WTC11 (cell line): Measurements from ENCODE around the gene PLAA. TPM values are rescaled to one million over a fixed set of nuclear protein-coding genes. Genes with fewer than 3 reads are reported as not detected.

Source experiments
- E2F5 ChIP-seq: sonication (generic); formaldehyde crosslinking; IDR thresholded peaks from 2 replicates; pipeline ENCODE4 v1.8.1; 2022; ENCODE audit warnings: mild to moderate bottlenecking, moderate library complexity, missing genetic modification reagents
- ESRRA ChIP-seq: sonication (generic); formaldehyde crosslinking; IDR thresholded peaks from 2 replicates; pipeline ENCODE4 v1.8.1; 2022; ENCODE audit warnings: mild to moderate bottlenecking, missing genetic modification reagents, borderline replicate concordance
- FOXK1 ChIP-seq: sonication (generic); formaldehyde crosslinking; IDR thresholded peaks from 2 replicates; pipeline ENCODE4 v1.8.0; 2022; ENCODE audit warnings: mild to moderate bottlenecking, moderate library complexity, missing genetic modification reagents
- GRHL2 ChIP-seq: fragments of 250-450 bp; sonication (Bioruptor Pico); IDR thresholded peaks from 2 replicates; pipeline ENCODE4 v1.8.0; 2022; ENCODE audit warnings: mild to moderate bottlenecking, moderate library complexity; ENCODE audit not compliant: insufficient replicate concordance, severe bottlenecking
- GTF2I ChIP-seq: fragments of 250-450 bp; sonication (Bioruptor Pico); conservative IDR thresholded peaks from 2 replicates; pipeline ENCODE4 v1.4.0; 2021; ENCODE audit warnings: mild to moderate bottlenecking
- JAZF1 ChIP-seq: fragments of 250-450 bp; sonication (Bioruptor Pico); IDR thresholded peaks from 2 replicates; pipeline ENCODE4 v1.9.0; 2021; ENCODE audit warnings: moderate library complexity, mild to moderate bottlenecking, inconsistent platforms
- KAT7 ChIP-seq: sonication (generic); formaldehyde crosslinking; IDR thresholded peaks from 2 replicates; pipeline ENCODE4 v1.8.1; 2023; ENCODE audit warnings: missing genetic modification reagents, mild to moderate bottlenecking, borderline replicate concordance
- MYBL2 ChIP-seq: sonication (generic); formaldehyde crosslinking; IDR thresholded peaks from 2 replicates; pipeline ENCODE4 v1.8.1; 2023; ENCODE audit warnings: mild to moderate bottlenecking, moderate library complexity, missing genetic modification reagents
- NFYB ChIP-seq: sonication (generic); formaldehyde crosslinking; conservative IDR thresholded peaks from 2 replicates; pipeline ENCODE4 v1.8.0; 2022; ENCODE audit warnings: low read depth, missing genetic modification reagents
- OVOL2 ChIP-seq: fragments of 250-450 bp; sonication (Bioruptor Pico); IDR thresholded peaks from 2 replicates; pipeline ENCODE4 v1.9.0; 2021; ENCODE audit warnings: mild to moderate bottlenecking, borderline replicate concordance
- RELA ChIP-seq: sonication (generic); formaldehyde crosslinking; IDR thresholded peaks from 2 replicates; pipeline ENCODE4 v1.8.1; 2022; ENCODE audit warnings: missing genetic modification reagents, mild to moderate bottlenecking, borderline replicate concordance
- SOX15 ChIP-seq: fragments of 250-450 bp; sonication (Bioruptor Pico); IDR thresholded peaks from 2 replicates; pipeline ENCODE4 v1.9.0; 2021; ENCODE audit warnings: mild to moderate bottlenecking
- SP1 ChIP-seq: sonication (generic); formaldehyde crosslinking; conservative IDR thresholded peaks from 2 replicates; pipeline ENCODE4 v1.8.1; 2022; ENCODE audit warnings: missing genetic modification reagents
- TP53 ChIP-seq: sonication (generic); formaldehyde crosslinking; IDR thresholded peaks from 2 replicates; pipeline ENCODE4 v1.8.1; 2023; ENCODE audit warnings: mild to moderate bottlenecking, missing genetic modification reagents
- USF2 ChIP-seq: sonication (generic); formaldehyde crosslinking; IDR thresholded peaks from 2 replicates; pipeline ENCODE4 v1.8.1; 2023; ENCODE audit warnings: mild to moderate bottlenecking, missing genetic modification reagents, moderate library complexity
- ZNF671 ChIP-seq: fragments of 250-450 bp; sonication (Bioruptor Pico); IDR thresholded peaks from 2 replicates; pipeline ENCODE4 v1.8.0; 2021; ENCODE audit warnings: mild to moderate bottlenecking
- total RNA-seq: library from RNA; stranded (reverse); gene quantifications from 3 replicates; pipeline ENCODE4 v1.2.3, GENCODE V29; 2021
- TF ChIP-seq, protein P1 (sequence below): sonication (generic); formaldehyde crosslinking; IDR thresholded peaks from 2 replicates; pipeline ENCODE4 v1.8.1; 2023; ENCODE audit warnings: mild to moderate bottlenecking, missing genetic modification reagents
- TF ChIP-seq, protein P2 (sequence below): fragments of 250-450 bp; sonication (Bioruptor Pico); IDR thresholded peaks from 2 replicates; pipeline ENCODE4 v1.9.0; 2021; ENCODE audit warnings: mild to moderate bottlenecking
- TF ChIP-seq, protein P3 (sequence below): sonication (generic); formaldehyde crosslinking; IDR thresholded peaks from 2 replicates; pipeline ENCODE4 v1.8.1; 2023; ENCODE audit warnings: mild to moderate bottlenecking, moderate library complexity, missing genetic modification reagents
- TF ChIP-seq, protein P4 (sequence below): fragments of 250-450 bp; sonication (Bioruptor Pico); IDR thresholded peaks from 2 replicates; pipeline ENCODE4 v1.8.0; 2021; ENCODE audit warnings: mild to moderate bottlenecking
- TF ChIP-seq, protein P5 (sequence below): sonication (generic); formaldehyde crosslinking; IDR thresholded peaks from 2 replicates; pipeline ENCODE4 v1.8.1; 2023; ENCODE audit warnings: mild to moderate bottlenecking, missing genetic modification reagents, borderline replicate concordance

PLAA gene
- total RNA-seq, 1 experiment from 2014 or later: 56.1 TPM

DNA sequence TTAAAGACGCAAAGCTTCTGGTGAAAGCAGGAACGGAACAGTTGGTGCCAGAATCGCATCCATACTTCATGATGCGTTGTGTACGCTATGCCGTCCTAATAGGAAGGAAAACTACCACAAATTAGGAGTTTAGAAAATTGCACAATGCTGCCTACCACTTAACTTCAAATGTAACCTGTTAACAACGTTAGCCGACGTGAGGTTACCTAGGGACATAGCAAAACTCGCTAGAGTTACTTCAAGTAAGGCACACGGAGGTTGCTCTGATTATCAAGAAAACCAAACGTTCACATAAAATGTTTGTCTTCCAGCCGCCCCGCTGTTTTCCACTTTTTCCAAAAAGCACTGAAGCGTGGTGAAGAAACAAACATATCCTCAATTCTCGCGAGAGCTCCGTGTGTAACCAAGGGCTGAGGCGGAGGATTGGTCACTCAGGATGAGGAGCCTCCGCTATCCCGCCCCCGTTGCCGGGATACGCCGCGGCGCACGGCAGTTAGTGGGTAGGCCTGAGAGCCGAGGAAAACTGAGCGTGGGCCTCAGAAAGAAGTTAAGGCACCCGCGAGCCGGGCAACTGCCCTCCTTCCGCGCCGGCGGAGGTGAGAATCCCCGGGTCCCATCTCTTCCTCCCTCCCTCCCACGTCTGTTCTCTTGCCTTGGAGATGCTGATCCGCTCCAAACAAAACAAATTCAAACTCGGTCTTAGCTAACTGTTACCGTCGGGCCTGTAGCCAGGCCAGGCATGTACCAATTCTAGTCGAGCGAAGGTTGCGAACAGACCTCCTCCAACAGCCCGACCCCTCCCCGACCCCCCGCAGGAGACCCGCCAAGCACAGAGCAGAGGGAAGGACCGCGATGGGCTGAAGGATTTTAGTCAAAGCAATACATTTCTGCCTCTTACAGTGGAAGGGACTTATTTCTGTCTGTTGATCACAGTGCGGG lies 9.1 kb upstream of the PLAA start, which contains the start of gene IFT74 (continued):
- TF ChIP-seq, protein P1, sequence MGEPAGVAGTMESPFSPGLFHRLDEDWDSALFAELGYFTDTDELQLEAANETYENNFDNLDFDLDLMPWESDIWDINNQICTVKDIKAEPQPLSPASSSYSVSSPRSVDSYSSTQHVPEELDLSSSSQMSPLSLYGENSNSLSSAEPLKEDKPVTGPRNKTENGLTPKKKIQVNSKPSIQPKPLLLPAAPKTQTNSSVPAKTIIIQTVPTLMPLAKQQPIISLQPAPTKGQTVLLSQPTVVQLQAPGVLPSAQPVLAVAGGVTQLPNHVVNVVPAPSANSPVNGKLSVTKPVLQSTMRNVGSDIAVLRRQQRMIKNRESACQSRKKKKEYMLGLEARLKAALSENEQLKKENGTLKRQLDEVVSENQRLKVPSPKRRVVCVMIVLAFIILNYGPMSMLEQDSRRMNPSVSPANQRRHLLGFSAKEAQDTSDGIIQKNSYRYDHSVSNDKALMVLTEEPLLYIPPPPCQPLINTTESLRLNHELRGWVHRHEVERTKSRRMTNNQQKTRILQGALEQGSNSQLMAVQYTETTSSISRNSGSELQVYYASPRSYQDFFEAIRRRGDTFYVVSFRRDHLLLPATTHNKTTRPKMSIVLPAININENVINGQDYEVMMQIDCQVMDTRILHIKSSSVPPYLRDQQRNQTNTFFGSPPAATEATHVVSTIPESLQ: no peak
- TF ChIP-seq GRHL2 (CRISPR knock-in tag) (no peak), SP1 (CRISPR knock-in tag) (no peak; the same call in 1 of the 2 replicates), SOX15 (CRISPR knock-in tag) (no peak), NFYB (CRISPR knock-in tag) (peak; percentile 61), ZNF671 (CRISPR knock-in tag) (no peak), GTF2I (no peak), OVOL2 (CRISPR knock-in tag) (no peak), FOXK1 (CRISPR knock-in tag) (peak; percentile 59), E2F5 (CRISPR knock-in tag) (peak; percentile 34; the same call in 1 of the 2 replicates), JAZF1 (CRISPR knock-in tag) (no peak), USF2 (CRISPR knock-in tag) (no peak), RELA (CRISPR knock-in tag) (no peak), ESRRA (CRISPR knock-in tag) (no peak), KAT7 (CRISPR knock-in tag) (no peak), TP53 (0 out of 2 replicates have a peak, but pooled peaks have one; percentile 21), MYBL2 (no peak; the same call in 1 of the 2 replicates)
- TF ChIP-seq, protein P2, sequence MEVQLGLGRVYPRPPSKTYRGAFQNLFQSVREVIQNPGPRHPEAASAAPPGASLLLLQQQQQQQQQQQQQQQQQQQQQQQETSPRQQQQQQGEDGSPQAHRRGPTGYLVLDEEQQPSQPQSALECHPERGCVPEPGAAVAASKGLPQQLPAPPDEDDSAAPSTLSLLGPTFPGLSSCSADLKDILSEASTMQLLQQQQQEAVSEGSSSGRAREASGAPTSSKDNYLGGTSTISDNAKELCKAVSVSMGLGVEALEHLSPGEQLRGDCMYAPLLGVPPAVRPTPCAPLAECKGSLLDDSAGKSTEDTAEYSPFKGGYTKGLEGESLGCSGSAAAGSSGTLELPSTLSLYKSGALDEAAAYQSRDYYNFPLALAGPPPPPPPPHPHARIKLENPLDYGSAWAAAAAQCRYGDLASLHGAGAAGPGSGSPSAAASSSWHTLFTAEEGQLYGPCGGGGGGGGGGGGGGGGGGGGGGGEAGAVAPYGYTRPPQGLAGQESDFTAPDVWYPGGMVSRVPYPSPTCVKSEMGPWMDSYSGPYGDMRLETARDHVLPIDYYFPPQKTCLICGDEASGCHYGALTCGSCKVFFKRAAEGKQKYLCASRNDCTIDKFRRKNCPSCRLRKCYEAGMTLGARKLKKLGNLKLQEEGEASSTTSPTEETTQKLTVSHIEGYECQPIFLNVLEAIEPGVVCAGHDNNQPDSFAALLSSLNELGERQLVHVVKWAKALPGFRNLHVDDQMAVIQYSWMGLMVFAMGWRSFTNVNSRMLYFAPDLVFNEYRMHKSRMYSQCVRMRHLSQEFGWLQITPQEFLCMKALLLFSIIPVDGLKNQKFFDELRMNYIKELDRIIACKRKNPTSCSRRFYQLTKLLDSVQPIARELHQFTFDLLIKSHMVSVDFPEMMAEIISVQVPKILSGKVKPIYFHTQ (CRISPR knock-in tag): no peak
- TF ChIP-seq, protein P3, sequence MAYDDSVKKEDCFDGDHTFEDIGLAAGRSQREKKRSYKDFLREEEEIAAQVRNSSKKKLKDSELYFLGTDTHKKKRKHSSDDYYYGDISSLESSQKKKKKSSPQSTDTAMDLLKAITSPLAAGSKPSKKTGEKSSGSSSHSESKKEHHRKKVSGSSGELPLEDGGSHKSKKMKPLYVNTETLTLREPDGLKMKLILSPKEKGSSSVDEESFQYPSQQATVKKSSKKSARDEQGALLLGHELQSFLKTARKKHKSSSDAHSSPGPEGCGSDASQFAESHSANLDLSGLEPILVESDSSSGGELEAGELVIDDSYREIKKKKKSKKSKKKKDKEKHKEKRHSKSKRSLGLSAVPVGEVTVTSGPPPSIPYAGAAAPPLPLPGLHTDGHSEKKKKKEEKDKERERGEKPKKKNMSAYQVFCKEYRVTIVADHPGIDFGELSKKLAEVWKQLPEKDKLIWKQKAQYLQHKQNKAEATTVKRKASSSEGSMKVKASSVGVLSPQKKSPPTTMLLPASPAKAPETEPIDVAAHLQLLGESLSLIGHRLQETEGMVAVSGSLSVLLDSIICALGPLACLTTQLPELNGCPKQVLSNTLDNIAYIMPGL: 0 out of 2 replicates have a peak, but pooled peaks have one; percentile 67
- TF ChIP-seq, protein P4, sequence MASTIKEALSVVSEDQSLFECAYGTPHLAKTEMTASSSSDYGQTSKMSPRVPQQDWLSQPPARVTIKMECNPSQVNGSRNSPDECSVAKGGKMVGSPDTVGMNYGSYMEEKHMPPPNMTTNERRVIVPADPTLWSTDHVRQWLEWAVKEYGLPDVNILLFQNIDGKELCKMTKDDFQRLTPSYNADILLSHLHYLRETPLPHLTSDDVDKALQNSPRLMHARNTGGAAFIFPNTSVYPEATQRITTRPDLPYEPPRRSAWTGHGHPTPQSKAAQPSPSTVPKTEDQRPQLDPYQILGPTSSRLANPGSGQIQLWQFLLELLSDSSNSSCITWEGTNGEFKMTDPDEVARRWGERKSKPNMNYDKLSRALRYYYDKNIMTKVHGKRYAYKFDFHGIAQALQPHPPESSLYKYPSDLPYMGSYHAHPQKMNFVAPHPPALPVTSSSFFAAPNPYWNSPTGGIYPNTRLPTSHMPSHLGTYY: no peak
- TF ChIP-seq, protein P5, sequence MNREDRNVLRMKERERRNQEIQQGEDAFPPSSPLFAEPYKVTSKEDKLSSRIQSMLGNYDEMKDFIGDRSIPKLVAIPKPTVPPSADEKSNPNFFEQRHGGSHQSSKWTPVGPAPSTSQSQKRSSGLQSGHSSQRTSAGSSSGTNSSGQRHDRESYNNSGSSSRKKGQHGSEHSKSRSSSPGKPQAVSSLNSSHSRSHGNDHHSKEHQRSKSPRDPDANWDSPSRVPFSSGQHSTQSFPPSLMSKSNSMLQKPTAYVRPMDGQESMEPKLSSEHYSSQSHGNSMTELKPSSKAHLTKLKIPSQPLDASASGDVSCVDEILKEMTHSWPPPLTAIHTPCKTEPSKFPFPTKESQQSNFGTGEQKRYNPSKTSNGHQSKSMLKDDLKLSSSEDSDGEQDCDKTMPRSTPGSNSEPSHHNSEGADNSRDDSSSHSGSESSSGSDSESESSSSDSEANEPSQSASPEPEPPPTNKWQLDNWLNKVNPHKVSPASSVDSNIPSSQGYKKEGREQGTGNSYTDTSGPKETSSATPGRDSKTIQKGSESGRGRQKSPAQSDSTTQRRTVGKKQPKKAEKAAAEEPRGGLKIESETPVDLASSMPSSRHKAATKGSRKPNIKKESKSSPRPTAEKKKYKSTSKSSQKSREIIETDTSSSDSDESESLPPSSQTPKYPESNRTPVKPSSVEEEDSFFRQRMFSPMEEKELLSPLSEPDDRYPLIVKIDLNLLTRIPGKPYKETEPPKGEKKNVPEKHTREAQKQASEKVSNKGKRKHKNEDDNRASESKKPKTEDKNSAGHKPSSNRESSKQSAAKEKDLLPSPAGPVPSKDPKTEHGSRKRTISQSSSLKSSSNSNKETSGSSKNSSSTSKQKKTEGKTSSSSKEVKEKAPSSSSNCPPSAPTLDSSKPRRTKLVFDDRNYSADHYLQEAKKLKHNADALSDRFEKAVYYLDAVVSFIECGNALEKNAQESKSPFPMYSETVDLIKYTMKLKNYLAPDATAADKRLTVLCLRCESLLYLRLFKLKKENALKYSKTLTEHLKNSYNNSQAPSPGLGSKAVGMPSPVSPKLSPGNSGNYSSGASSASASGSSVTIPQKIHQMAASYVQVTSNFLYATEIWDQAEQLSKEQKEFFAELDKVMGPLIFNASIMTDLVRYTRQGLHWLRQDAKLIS (CRISPR knock-in tag): no peak
